Body of pancreas (tissue), 4 donors: ENCODE results near the gene HPSE2.

Experiments used
- POLR2A ChIP-seq, 3 donors: fragments of 450-650 bp; IDR thresholded peaks; one replicate each; pipeline ENCODE4 v1.6.1; 2016; ENCODE audit warnings: antibody characterized with exemption in 3 of 3, mild to moderate bottlenecking in 2 of 3
- TF ChIP-seq, protein P1 (sequence below), 7 experiments: fragments of 450-650 bp in 4 of 7; fragments of 200-600 bp in 3 of 7; sonication (generic) in 3 of 7; IDR thresholded peaks; one replicate each; pipeline ENCODE4 v1.5.1; 2016 to 2019; ENCODE audit warnings: antibody characterized with exemption in 7 of 7

DNA sequence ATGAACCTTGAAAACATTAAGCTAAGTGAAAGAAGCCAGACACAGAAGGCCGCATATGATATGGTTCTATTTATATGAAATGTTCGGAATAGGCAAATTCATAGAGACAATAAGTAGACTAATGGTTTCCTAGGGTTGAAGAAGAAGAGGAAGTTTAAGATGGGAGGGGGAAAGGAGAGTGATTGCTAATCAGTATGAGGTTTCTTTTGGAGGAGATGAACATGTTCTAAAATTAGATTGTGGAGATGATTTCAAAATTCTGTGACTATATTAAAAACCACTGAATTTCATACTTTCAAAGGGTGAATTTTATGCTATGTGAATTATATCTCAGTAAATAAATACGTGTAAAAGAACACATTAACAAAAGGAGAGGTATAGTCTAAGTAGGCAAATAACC, 612.5 kb downstream of the HPSE2 start:
- TF ChIP-seq, protein P1, sequence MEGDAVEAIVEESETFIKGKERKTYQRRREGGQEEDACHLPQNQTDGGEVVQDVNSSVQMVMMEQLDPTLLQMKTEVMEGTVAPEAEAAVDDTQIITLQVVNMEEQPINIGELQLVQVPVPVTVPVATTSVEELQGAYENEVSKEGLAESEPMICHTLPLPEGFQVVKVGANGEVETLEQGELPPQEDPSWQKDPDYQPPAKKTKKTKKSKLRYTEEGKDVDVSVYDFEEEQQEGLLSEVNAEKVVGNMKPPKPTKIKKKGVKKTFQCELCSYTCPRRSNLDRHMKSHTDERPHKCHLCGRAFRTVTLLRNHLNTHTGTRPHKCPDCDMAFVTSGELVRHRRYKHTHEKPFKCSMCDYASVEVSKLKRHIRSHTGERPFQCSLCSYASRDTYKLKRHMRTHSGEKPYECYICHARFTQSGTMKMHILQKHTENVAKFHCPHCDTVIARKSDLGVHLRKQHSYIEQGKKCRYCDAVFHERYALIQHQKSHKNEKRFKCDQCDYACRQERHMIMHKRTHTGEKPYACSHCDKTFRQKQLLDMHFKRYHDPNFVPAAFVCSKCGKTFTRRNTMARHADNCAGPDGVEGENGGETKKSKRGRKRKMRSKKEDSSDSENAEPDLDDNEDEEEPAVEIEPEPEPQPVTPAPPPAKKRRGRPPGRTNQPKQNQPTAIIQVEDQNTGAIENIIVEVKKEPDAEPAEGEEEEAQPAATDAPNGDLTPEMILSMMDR (IDR thresholded peaks at IDR 0.05) = no peak
- TF ChIP-seq POLR2A (IDR thresholded peaks at IDR 0.05) = no peak
